HUES48 (cell line): ENCODE measurements around the gene SFXN5.

Source experiments
- H3K27ac ChIP-seq: one replicate; pipeline ENCODE4 v1.7.0; 2013; ENCODE audit warnings: low read depth, low read length, inconsistent platforms
- H3K27me3 ChIP-seq: 2 replicates; pipeline ENCODE4 v1.6.1; 2013; ENCODE audit warnings: mild to moderate bottlenecking, low read length; ENCODE audit not compliant: control insufficient read depth, insufficient read depth
- H3K36me3 ChIP-seq: 2 replicates; pipeline ENCODE4 v1.6.1; 2013; ENCODE audit warnings: low read length; ENCODE audit not compliant: control insufficient read depth, insufficient read depth
- H3K4me1 ChIP-seq: 2 replicates; pipeline ENCODE4 v1.6.1; 2013; ENCODE audit warnings: mild to moderate bottlenecking, low read length; ENCODE audit not compliant: control insufficient read depth, insufficient read depth
- H3K4me3 ChIP-seq: 2 replicates; pipeline ENCODE4 v1.5.1; 2013; ENCODE audit warnings: mild to moderate bottlenecking, low read depth, low read length
- H3K9ac ChIP-seq: 2 replicates; pipeline ENCODE4 v1.6.1; 2013; ENCODE audit warnings: mild to moderate bottlenecking, low read depth, low read length, moderate library complexity
- H3K9me3 ChIP-seq: 2 replicates; pipeline ENCODE4 v1.6.1; 2013; ENCODE audit warnings: low read length; ENCODE audit not compliant: control insufficient read depth, insufficient read depth

Gene SFXN5

DNA sequence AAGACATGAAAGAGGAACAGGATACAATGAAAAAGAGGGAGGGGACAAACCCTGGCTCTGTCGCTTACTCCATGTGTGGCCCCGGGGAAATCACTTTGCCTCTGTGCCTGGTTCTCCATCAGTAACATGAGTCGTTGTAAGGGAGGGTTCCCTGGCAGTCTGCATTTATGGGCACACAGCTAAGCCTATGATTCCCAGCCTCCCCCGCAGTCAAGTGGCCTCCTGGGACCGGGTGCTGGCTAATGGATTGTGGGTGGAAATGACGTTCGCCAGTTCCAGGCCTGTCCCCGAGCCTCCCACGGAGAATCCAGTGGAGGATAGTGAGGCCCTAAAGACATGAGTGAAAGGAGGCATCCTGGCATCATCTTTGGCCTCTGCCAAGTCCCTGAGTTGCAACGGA, 42.7 kb downstream of the SFXN5 start:
- Histone ChIP-seq H3K4me3 (no peak overlapping the region), H3K9me3 (no peaks in the 10 kb centered on the region), H3K4me1 (no peaks in the 10 kb centered on the region), H3K27me3 (no peaks in the 10 kb centered on the region), H3K27ac (no peak overlapping the region), H3K9ac (no peak overlapping the region), H3K36me3 (peaks cover 6% of the 10 kb centered on the region)

DNA sequence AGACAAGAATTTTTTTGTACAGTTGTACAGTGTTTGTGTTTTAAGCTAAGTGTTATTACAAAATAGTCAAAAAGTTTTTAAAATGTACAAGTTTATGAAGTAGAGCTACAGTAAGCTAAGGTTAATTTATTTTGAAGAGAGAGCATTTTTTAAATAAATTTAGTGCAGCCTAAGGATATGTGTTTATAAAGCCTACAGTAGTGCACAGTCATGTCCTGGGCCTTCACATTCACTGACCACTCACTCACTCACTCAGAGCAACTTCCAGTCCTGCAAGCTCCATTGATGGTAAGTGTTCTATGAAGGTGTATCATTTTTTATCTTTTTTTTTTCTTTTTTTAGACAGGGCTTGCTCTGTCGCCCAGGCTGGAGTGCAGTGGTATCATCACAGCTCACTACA, 44.2 kb downstream of the SFXN5 start:
- Histone ChIP-seq H3K9ac (no peak overlapping the region), H3K27ac (no peak overlapping the region), H3K4me1 (no peaks in the 10 kb centered on the region), H3K36me3 (peaks cover 10% of the 10 kb centered on the region), H3K9me3 (no peaks in the 10 kb centered on the region), H3K27me3 (no peaks in the 10 kb centered on the region), H3K4me3 (no peak overlapping the region)

GRCh38 chr2:73023497-73023896, 48.0 kb downstream of the SFXN5 start:
- H3K9ac ChIP-seq: no peak overlapping the region
- H3K36me3 ChIP-seq: peaks cover 17% of the 10 kb centered on the region
- no peaks in the 10 kb centered on the region for H3K9me3 ChIP-seq
- no peak overlapping the region for H3K27ac ChIP-seq
- H3K4me3 ChIP-seq: no peak overlapping the region
- H3K4me1 ChIP-seq: no peaks in the 10 kb centered on the region
- no peaks in the 10 kb centered on the region for H3K27me3 ChIP-seq

DNA sequence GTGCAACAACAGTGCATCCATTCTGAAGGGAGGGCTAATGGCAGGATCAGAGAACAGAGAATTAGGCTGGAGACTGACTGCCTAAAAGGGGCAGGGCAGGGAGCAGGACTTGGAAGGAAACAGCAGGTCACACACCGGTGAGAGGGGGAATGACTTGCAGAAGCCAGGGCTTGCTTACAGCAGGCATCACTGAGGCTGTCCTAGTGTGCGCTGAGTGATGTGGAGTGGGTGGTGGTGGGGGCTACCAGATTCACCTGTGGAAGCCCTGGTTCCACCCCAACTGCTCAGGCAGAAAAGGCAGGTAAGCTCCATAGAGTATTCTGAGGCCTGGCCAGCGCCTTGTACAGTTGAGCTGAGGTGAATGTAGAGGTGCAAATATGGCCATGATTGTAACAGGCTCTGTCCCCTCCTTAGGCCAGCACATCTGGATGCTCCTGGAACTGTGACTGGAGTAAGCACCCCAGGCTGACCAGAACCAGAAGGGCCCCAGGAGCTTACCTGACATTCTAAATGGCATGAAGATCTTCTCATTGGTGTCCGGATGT, 49.4 kb downstream of the SFXN5 start:
- Histone ChIP-seq H3K9ac (no peak overlapping the region), H3K4me3 (no peak overlapping the region), H3K36me3 (peaks cover 12% of the 10 kb centered on the region), H3K9me3 (no peaks in the 10 kb centered on the region), H3K27ac (no peak overlapping the region), H3K27me3 (no peaks in the 10 kb centered on the region), H3K4me1 (no peaks in the 10 kb centered on the region)

GRCh38 chr2:73021371-73022010, 50.0 kb downstream of the SFXN5 start:
- no peak overlapping the region for H3K9ac ChIP-seq
- H3K27ac ChIP-seq: no peak overlapping the region
- peaks cover 12% of the 10 kb centered on the region for H3K36me3 ChIP-seq
- no peaks in the 10 kb centered on the region for H3K27me3 ChIP-seq
- no peaks in the 10 kb centered on the region for H3K4me1 ChIP-seq
- no peaks in the 10 kb centered on the region for H3K9me3 ChIP-seq
- H3K4me3 ChIP-seq: no peak overlapping the region

GRCh38 chr2:73020657-73021370, 50.7 kb downstream of the SFXN5 start:
- no peaks in the 10 kb centered on the region for H3K4me1 ChIP-seq
- no peaks in the 10 kb centered on the region for H3K27me3 ChIP-seq
- no peak overlapping the region for H3K9ac ChIP-seq
- H3K4me3 ChIP-seq: no peak overlapping the region
- H3K27ac ChIP-seq: no peak overlapping the region
- peaks cover 12% of the 10 kb centered on the region for H3K36me3 ChIP-seq
- H3K9me3 ChIP-seq: no peaks in the 10 kb centered on the region

- no peaks in the 10 kb centered on the region for H3K4me1 ChIP-seq
- H3K27me3 ChIP-seq: no peaks in the 10 kb centered on the region
- peaks cover 12% of the 10 kb centered on the region for H3K36me3 ChIP-seq
- no peak overlapping the region for H3K9ac ChIP-seq
- no peak overlapping the region for H3K27ac ChIP-seq
- H3K9me3 ChIP-seq: no peaks in the 10 kb centered on the region
- no peak overlapping the region for H3K4me3 ChIP-seq
Observed at GRCh38 chr2:73020306-73020656, 51.2 kb downstream of the SFXN5 start.

DNA sequence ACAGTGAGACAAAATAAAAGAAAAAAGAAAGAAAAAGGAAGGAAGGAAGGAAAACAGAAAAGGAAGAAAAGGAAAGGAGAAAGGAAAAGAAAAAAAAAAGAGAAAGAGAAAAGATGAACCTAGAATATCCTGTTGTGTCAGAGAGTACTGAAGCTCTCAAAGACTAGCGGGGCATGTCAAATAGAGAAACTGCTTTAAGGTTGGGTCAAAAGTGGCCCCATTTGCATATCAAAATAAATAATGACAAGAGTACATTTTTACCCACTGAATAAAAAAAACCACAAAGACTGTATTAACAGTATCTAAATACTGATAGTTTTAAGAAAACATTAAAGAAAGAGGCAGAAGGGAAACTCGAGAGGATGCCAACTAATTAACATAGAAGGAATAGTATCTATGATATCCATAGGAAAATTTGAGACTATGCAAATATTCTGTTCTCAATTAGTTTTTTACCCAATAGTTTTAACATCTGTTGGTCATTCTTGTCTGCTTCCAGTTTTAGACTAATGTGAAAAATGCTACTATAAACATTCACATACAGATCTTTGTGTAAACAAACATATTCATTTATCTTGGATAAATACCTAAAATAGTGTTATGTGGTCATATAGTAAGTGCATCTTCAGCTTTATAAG, 53.2 kb downstream of the SFXN5 start:
- Histone ChIP-seq H3K27ac (no peak overlapping the region), H3K4me3 (no peak overlapping the region), H3K9ac (no peak overlapping the region), H3K27me3 (no peaks in the 10 kb centered on the region), H3K4me1 (no peaks in the 10 kb centered on the region), H3K36me3 (peaks cover 12% of the 10 kb centered on the region), H3K9me3 (no peaks in the 10 kb centered on the region)

DNA sequence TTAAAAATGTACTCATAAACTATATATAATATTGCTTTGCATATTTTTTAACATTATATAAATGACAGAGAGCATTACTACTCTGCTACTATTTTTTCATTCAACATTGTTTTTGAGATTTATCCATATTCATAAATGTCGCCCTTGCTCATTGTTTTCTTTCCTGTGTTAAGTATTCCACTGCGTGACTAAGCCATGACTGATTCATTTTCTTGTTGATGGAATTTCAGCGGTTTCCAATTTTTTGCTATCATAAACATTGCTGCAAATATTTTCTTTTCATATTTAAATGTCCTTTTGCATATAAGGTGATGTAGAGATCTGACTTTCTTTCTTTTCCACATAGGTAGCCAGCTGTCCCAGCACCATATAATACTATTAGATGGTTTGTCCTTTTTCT, 57.6 kb downstream of the SFXN5 start:
- Histone ChIP-seq H3K4me3 (no peak overlapping the region), H3K27me3 (no peaks in the 10 kb centered on the region), H3K36me3 (no peaks in the 10 kb centered on the region), H3K9me3 (no peaks in the 10 kb centered on the region), H3K9ac (no peak overlapping the region), H3K27ac (no peak overlapping the region), H3K4me1 (no peaks in the 10 kb centered on the region; the same call in 1 of the 2 replicates)

GRCh38 chr2:73009177-73009839, 62.2 kb downstream of the SFXN5 start:
- Histone ChIP-seq H3K4me3 (no peak overlapping the region), H3K9ac (no peak overlapping the region), H3K9me3 (no peaks in the 10 kb centered on the region), H3K36me3 (0 out of 2 replicates have a peak, but pooled peaks cover 4% of the 10 kb centered on the region), H3K27ac (no peak overlapping the region), H3K27me3 (no peaks in the 10 kb centered on the region), H3K4me1 (no peaks in the 10 kb centered on the region; the same call in 1 of the 2 replicates)
